ENCODE results near the gene UBN1. TPM values are rescaled to one million over a fixed set of nuclear protein-coding genes. Genes with fewer than 3 reads are reported as not detected.

Gene UBN1
- polyA plus RNA-seq, 1 donor (not counting 4 experiments of a cell fraction or from before 2014, with no cell fraction given): 11.5 TPM

DNA sequence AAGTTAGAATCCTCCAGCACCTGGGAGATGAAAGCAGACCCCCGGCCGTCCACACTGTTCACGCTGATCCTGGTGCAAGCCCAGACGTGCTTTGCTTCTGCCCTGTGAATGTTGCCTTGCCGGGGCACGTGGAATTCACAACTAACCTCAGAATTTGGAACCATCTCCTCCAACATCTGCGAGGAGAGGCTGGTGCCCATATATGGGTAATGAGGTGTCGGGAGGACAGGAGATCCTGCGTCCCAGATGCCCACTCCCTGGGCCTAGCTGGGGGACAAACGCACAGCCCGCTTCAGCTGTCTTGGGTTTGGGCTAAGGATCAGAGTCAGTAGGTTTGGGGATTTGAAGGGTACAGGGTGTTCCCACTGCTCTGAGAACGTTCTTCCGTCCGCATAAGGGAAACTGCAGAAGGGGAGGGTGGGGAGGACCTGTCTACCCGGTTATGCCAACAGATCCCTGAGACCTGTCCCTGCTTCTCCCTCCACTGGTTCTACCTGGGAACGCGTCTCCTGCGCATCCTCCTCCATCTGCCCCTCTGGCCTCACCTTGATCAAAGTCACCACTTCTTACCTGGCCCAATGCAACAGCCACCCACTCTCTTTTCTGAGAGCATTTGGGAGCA, 75.6 kb downstream of the UBN1 start:
- DNase-seq (ENCODE audit: low read depth, low spot score): no peak
- Histone ChIP-seq H4K20me1 (ENCODE audit: control insufficient read depth, extremely low read depth, insufficient read depth, low read length) (no peaks in the 10 kb centered on the region), H3K4me3 (ENCODE audit: control insufficient read depth in 2 of 3, extremely low read depth in 1 of 3, insufficient read depth in 2 of 3, low read depth in 1 of 3, low read length in 3 of 3) (peak overlapping the region in 2 of 3 experiments; percentile 44 to 46), H3K9ac (ENCODE audit: control insufficient read depth, extremely low read depth, insufficient read depth, low read length) (peak overlapping the region; percentile 46), H3K4me2 (ENCODE audit: control insufficient read depth, extremely low read depth, insufficient read depth, low read depth, low read length) (peak overlapping the region; percentile 77), H3K9me3 (ENCODE audit: control insufficient read depth, low read depth, low read length) (peaks cover 7% of the 10 kb centered on the region), H3K4me1 (ENCODE audit: control insufficient read depth, extremely low read depth, insufficient read depth, low read length) (peaks cover 49% of the 10 kb centered on the region), H3K9me1 (ENCODE audit: control insufficient read depth, extremely low read depth, insufficient read depth, low read length) (no peaks in the 10 kb centered on the region), H3K36me3 (ENCODE audit: control insufficient read depth in 2 of 2, extremely low read depth in 1 of 2, insufficient read depth in 2 of 2, low read length in 2 of 2) (peaks cover 6% of the 10 kb centered on the region in 2 experiments), H2AFZ (ENCODE audit: control insufficient read depth, low read length) (peak overlapping the region; percentile 93), H3K79me2 (ENCODE audit: control insufficient read depth, insufficient read depth, low read length) (peaks cover 3% of the 10 kb centered on the region), H3K27me3 (ENCODE audit: control insufficient read depth, extremely low read depth, insufficient read depth, low read length) (no peaks in the 10 kb centered on the region), H3K27ac (ENCODE audit: control insufficient read depth, insufficient read depth, low read length) (peak overlapping the region; percentile 61)
- FAIRE-seq: peak; percentile 92
- dilution Hi-C loops (cut with MboI; ENCODE audit: extremely low pct_ligation_motif_present, low sequenced_read_pairs): no loop called here
- no peak for TF ChIP-seq EZH2 (IDR thresholded peaks at IDR 0.05; ENCODE audit: low read length)
- TF ChIP-seq CTCF (optimal IDR thresholded peaks at IDR 0.05 in 1 of 3, IDR thresholded peaks at IDR 0.05 in 1 of 3, conservative IDR thresholded peaks at IDR 0.05 in 1 of 3; ENCODE audit: extremely low read depth in 1 of 3, insufficient read depth in 2 of 3, low read length in 3 of 3): peak; percentile 17 to 42 (median 38)

DNA sequence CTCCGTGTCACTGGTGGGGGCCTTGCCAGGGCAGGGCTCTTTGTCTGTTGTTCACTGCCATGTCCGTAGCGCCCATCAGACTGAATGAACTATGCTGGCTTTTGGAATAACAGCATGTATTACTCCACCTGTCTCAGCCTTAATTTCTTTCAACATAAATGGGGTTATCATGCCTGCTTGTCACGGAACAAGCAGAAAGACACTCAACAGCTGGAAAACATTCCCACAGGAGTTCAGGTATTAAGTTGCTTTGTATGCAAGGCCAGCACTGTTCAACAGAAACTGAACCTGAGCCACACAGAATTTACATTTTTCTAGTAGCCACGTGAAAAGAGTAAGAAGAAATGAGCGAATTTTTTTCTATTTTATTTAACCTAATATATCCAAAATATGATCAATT, 76.6 kb downstream of the UBN1 start:
- no peak for TF ChIP-seq CTCF (optimal IDR thresholded peaks at IDR 0.05 in 1 of 3, IDR thresholded peaks at IDR 0.05 in 1 of 3, conservative IDR thresholded peaks at IDR 0.05 in 1 of 3; ENCODE audit: extremely low read depth in 1 of 3, insufficient read depth in 2 of 3, low read length in 3 of 3)
- TF ChIP-seq EZH2 (IDR thresholded peaks at IDR 0.05; ENCODE audit: low read length): no peak
- Histone ChIP-seq H2AFZ (ENCODE audit: control insufficient read depth, low read length) (no peak overlapping the region), H3K4me1 (ENCODE audit: control insufficient read depth, extremely low read depth, insufficient read depth, low read length) (peaks cover 44% of the 10 kb centered on the region), H4K20me1 (ENCODE audit: control insufficient read depth, extremely low read depth, insufficient read depth, low read length) (no peaks in the 10 kb centered on the region), H3K4me2 (ENCODE audit: control insufficient read depth, extremely low read depth, insufficient read depth, low read depth, low read length) (no peak overlapping the region), H3K27me3 (ENCODE audit: control insufficient read depth, extremely low read depth, insufficient read depth, low read length) (no peaks in the 10 kb centered on the region), H3K79me2 (ENCODE audit: control insufficient read depth, insufficient read depth, low read length) (peaks cover 3% of the 10 kb centered on the region), H3K4me3 (ENCODE audit: control insufficient read depth in 2 of 3, extremely low read depth in 1 of 3, insufficient read depth in 2 of 3, low read depth in 1 of 3, low read length in 3 of 3) (no peak overlapping the region), H3K9ac (ENCODE audit: control insufficient read depth, extremely low read depth, insufficient read depth, low read length) (no peak overlapping the region), H3K27ac (ENCODE audit: control insufficient read depth, insufficient read depth, low read length) (no peak overlapping the region), H3K9me3 (ENCODE audit: control insufficient read depth, low read depth, low read length) (peaks cover 7% of the 10 kb centered on the region), H3K36me3 (ENCODE audit: control insufficient read depth in 2 of 2, extremely low read depth in 1 of 2, insufficient read depth in 2 of 2, low read length in 2 of 2) (peaks cover 6 to 8% of the 10 kb centered on the region in 2 experiments), H3K9me1 (ENCODE audit: control insufficient read depth, extremely low read depth, insufficient read depth, low read length) (no peaks in the 10 kb centered on the region)
- FAIRE-seq (no peak), DNase-seq (ENCODE audit: low read depth, low spot score) (no peak)
- dilution Hi-C loops (cut with MboI; ENCODE audit: extremely low pct_ligation_motif_present, low sequenced_read_pairs): no loop called here
